HG03469 (cell line): ENCODE results near the gene HOXD4.

Experiments
- ATAC-seq: cut with Tn5 transposase; IDR thresholded peaks from one replicate; pipeline ENCODE4 v1.9.1; 2021; ENCODE audit warnings: mild to moderate bottlenecking, moderate library complexity, moderate number of reproducible peaks; ENCODE audit not compliant: unreplicated experiment

Gene HOXD4

DNA sequence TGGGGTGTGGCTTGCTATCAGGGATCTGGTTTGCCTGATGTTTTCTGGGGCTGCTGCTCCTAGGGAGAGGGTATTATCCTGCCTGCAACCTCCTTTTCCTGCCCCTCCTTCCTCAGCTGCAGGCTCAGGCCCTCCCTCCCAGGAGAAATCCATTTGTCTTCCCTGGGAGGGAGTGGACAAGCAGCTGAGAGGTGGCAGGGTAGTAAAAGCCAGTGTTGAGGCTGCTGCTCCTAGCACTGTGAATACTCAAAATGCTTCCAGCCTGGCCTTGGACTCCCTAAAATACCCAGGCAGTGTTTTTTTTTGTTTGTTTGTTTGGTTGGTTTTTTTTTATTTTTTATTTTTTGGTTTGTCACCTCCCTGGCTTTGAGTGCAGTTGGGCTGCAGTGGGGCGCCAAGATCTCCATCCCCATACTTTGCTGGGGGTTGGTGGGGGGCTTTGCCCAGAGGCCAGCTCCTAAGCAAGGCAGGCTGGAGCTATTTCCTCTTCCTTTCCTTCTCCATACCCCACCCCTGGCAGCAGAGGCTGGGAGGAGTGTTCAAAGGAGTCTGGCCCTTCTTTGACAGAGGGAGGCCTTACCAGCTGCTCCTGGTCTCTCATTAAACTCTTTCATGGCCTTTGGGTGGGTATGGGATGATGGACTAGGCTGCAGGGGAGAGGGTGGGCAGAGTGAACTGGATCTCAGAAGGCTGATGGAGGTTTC is 19.4 kb downstream of the HOXD4 start:
- no peak for ATAC-seq

DNA sequence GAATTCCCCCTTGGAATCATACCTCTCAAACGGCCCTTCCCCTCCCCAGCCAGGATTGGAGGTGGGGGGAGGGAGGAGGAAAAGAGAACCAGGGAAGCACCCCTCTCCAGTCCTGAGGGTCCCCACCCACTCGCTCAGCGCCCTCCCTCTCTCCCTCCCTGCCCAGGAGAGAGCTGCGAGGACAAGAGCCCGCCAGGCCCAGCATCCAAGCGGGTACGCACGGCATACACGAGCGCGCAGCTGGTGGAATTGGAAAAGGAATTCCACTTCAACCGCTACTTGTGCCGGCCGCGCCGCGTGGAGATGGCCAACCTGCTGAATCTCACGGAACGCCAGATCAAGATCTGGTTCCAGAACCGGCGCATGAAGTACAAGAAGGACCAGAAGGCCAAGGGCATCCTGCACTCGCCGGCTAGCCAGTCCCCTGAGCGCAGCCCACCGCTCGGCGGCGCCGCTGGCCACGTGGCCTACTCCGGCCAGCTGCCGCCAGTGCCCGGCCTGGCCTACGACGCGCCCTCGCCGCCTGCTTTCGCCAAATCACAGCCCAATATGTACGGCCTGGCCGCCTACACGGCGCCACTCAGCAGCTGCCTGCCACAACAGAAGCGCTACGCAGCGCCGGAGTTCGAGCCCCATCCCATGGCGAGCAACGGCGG is 20.1 kb downstream of the HOXD4 start:
- ATAC-seq = no peak

DNA sequence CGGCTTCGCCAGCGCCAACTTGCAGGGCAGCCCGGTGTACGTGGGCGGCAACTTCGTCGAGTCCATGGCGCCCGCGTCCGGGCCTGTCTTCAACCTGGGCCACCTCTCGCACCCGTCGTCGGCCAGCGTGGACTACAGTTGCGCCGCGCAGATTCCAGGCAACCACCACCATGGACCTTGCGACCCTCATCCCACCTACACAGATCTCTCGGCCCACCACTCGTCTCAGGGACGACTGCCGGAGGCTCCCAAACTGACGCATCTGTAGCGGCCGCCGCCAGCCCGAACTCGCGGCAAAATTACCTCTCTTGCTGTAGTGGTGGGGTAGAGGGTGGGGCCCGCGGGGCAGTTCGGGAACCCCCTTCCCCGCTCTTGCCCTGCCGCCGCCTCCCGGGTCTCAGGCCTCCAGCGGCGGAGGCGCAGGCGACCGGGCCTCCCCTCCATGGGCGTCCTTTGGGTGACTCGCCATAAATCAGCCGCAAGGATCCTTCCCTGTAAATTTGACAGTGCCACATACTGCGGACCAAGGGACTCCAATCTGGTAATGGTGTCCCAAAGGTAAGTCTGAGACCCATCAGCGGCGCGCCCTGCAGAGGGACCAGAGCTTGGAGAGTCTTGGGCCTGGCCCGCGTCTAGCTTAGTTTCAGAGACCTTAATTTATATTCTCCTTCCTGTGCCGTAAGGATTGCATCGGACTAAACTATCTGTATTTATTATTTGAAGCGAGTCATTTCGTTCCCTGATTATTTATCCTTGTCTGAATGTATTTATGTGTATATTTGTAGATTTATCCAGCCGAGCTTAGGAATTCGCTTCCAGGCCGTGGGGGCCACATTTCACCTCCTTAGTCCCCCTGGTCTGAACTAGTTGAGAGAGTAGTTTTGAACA is 20.9 kb downstream of the HOXD4 start:
- ATAC-seq = no peak

DNA sequence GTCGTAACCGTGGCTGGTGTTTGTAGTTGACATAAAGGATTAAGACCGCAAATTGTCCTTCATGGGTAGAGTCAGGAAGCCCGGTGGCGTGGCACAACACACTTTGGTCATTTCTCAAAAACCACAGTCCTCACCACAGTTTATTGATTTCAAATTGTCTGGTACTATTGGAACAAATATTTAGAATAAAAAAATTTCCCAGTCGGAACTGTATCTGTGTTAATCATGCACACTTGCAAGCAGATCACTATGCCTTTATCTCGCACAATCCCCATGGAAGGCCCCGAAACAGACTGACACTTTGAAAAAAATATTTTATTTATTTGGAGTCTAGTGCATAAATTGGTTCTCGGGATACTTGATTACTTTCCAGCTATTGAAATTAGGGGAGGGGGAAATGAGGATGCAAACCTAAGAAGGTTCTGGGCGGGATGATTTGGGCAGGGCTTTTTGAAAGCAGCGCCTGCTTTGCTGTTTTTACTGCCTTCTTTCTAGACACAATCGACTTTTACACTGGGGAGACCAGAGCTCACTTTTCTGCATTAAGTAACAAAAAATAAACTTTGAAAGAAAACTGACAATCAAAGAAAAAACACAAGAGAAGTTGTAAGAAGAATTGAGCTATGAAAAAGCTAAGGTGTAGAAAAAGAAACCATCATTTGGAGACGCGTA is 21.7 kb downstream of the HOXD4 start:
- no peak for ATAC-seq

DNA sequence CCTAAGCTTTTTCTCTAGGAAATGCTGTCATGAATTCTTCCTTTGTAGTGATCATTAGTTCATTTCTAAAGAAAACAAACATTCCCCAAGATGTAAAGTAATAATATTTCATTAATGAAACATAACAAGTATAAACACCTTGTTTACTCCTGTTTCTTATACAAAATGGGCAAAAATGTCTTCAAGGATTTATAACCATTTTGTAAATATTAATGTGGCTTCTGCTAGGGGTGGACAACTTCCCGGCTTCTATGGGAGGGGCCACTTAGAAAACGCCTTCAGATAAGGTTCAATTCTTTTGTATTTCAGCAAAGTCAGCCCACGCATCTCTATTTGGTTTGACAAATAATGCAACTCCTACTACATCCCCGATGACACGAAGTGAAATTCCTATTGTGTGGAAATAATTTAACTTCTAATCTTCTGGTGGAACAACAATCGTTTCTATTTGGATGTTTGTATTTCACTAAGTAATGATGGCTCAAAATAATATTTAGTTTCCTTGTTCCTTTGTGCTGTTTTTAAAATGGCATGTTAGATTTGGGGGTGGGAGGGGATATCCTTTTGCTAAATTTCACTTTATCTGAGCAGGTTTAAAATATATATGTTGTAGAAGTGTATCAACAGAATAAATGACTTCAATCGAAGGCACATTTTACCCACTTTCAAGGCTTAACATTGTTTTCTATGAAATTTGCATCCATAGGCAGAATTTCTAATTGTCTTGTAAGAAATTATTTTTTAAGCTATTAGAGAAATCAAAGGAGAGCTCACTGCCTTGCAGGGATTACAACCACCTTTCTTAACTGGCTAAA is 22.4 kb downstream of the HOXD4 start:
- ATAC-seq = no peak

DNA sequence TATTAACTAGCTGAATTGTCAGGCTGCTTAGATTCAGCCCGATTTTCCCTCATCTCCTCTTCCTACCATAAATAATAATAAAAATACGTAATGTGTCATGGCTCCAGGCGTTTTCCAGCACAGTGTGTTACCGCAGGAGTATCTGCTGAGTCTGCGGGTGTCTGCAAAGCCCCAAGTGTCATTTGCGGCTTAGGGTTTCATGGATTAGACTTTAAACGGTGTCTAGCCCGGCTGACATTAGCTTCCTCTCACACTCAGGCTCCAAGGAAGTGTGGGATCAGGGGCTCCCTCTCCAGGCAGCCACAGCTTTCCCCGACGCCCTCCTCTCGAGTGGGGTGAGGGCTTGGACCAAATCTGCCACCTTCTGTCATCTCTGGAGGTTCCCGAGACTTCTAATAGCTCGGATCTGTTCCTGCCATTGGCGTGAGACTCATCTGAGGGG is 23.1 kb downstream of the HOXD4 start:
- ATAC-seq = no peak

DNA sequence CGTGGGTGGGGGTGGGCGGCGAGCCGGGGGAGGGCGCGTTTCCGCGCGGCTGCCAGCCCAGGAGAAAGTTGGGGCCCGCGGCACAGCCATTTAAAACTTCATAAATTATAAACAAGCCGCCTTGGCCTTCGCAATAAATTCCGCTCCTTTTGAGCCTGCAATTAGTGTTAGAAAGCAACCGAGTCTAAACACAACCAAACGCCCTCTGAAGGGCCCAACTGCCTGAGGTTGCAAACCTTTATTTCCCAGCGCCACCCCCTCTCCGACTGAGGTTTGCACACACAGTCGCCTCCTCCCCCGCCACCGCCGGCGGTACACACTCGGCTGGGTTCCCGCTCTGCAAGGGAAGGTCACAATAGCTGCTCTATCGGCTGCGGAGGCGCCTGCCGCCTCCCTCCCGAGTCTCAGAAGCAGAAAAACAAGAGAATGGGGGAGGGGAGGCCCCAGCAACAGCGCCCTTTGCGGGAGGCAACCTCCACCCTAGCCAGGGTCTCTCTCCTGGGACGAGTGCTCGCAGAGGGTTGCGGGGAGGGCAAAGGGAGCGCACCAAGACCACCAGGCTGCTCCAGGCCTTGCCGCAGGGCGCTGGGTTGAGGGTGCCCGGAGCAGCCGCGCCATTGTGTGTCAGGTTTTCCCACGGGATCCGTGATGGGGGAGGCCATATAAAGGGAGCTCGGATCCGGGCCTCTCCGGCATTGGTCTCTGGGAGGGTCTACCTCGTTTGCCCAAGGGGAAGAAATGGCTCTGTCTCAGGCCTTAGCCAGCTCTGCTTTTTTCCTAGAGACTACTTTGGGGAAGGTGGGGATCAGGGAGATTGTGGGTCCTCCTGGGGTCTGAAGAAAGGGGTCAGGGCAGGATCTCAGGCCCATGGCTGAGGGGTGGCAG is 23.7 kb downstream of the HOXD4 start:
- no peak for ATAC-seq

DNA sequence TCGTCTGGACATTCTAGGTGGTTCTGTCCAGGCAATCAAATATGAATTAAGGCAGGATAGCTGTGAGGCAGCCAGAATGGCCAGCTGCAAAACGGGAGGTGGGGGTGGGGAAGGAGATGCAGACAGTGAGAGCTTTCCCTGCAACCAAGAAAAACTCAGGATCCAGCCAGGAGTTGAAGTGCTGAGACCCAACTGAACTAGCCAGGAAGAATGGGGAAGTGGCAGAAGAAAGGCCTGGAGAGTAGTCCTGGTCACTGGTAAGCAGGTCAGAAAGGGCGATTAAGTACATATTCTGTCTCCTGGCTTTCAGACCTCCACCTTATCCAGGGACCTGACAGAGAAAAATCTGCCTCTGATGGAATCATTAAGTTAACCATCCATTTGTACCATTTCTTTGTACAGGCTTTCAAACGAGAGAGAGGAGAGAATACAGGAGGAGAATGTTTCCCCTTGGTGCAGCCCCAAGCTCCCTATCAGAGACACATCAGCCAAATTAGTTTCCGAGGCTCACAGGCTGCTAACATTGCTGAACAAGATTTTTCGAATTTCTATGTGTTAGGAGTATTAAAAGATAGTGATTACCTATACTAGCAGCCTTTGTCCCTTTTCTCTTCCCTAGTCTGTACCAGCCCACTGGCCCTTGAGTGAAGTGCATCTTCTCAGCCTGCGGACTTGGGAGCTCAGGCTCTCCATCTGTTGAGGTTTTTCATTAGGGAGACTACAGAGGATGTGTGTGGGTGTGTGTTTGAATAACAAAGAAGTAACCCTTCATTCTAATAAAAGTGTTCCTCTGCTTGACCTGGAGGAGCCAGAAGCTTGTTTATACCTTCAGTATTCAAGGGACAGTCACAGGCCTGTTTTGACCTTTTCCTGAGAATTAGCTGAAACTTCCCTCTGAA is 24.6 kb downstream of the HOXD4 start:
- no peak for ATAC-seq

DNA sequence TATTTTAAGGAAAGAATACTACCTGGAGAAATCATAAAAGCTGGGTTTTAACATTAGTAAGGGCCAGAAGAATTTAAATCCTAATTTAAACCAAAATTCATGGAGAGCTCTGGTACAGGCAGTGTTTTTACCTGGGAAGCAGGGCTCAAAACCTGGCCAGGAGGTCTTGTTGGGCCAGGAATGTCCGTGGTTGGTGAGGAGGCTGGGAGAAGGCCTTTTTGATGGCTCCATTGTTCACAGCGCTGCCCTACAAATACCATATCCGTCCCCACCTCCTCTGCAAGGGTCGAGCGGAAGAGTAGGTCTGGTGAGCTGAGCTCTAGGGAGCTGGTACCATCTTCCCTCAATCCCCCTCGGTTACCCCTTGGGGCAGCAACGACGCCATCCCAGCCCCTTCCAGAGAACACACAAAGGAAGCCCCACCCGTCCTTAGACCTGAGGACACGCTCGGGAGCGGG is 26.3 kb downstream of the HOXD4 start:
- ATAC-seq = no peak

DNA sequence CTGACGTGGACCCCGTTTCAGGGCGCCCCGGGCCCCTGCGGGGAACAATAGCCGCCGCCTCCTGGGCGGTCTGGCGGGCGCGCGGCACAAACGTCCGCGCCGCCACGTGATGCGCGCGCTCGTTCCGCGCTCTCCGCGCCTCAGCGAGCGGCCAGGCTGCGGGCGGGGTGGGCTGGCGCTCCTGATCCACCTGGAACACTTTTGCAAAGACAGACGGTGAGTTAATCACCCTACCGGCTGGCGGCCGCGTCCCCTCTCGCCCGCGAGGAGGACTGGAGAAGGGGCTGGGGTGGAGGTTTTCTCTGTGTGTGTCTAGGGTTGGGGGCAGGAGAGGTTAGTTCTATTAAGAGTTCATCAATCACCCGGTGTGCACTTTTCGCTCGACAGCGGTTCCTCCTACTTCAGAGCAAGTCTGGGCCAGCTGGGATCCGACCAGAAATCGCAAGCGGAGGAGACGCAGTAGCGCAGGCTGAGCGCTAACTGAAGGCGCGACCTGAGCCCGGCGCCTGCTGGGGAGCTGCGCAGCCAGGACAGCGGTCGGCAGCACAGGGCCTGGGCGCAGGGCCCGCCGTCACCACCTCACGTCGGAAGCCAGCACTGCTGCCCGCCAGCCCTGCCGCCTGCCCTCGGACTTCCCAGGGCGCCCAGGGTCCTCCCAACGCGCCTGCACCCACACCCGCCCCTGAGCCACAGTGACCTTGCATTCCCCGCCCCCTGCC is 26.8 kb downstream of the HOXD4 start:
- ATAC-seq = no peak

DNA sequence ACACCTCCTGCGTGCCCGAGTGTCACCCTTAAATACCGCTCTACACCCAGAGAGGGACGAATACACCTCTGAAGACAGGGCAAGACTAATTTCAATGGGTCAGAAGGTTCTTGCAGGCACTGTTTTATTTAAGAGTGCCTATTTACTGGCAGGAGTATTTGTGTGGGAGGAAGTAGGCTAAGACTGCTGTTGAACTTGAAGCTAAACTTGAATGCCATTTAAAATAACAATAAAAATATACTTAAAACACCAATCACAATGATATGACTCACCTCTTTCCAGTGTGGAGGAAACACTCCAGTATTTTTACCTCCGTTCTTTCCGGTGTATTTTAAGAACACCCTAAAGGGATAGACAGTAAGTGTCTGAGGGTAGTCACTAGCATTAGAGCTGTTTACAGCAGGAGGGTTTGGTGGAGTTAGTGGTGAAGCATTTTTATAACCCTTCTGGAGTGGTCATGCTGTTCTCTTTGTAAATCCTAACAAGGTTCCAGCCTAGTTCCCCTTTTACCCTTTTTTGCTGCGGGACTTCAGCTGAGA is 27.5 kb downstream of the HOXD4 start:
- ATAC-seq = no peak

DNA sequence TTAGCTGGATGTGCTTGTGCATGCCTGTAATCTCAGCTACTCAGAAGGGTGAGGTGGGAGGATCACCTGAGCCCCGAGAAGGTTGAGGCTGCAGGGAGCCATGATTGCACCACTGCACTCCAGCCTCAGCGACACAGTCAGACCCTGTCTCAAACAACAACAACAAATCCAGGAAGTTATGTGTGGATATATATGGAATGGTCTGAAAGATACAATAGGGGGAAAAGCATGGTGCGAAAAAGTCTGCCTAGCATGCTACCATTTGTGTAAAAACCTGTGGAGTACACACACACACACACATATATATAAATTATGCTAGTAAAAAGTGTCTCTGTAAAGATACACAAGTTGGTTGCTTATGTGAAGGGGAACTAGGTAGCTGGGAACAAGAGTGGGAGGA is 30.2 kb downstream of the HOXD4 start:
- ATAC-seq = no peak

DNA sequence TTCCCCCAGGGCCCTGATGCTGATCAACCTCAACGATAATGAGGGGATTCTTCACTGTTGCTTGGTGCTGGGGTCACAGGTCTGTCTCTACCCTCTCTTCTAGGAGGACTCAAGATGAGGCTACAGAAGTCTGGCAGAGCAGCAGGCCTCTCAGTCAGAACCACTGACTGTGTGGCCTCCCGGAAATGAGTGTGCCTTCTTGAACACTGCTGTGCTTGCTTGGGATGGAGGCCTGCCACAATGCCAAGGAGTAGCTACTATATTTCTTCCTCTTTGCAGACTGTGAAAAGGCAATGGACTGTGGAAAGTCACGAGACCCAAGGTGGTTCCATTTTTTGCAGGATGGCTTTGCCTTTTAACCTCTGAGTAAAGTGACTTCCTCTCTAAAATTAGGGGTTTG is 31.3 kb downstream of the HOXD4 start:
- ATAC-seq = no peak

DNA sequence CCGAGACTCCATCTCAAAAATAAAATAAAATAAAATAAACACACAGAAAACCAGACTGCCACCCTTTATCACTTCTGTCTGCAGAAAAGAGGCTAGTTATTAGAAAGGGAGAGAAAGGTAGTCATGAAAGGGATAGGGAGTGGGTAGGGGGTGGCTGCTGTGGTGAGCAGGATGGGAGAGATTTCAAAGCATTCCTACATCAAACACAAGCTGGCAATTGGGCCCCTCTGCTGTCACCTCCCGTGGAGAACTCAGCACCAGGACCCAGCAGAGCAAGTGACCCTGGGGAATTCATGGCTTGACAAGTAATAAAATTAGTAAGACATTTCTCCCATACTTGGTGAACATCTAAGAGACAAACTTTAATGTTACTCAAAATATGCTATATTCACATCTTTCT is 33.4 kb downstream of the HOXD4 start:
- no peak for ATAC-seq

DNA sequence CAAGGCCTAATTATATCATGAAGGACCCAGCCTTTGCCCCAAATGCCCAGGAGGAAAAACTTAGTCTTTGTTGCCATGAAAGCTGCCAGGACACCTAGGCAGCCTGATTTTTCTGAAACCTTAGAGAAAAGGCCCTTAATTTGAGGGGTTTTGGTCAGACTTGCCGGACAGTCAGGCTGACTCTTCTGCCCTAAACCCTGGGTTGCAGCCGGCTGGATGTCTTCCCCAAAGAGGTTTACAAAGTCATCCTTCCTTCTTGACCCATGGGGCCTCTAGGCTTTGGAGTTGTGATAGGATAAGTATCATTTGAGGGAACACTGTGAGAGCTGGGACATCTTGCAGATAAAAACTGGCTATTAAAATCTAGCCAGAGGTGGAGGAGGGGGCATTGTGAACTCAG is 34.7 kb downstream of the HOXD4 start:
- ATAC-seq = no peak

DNA sequence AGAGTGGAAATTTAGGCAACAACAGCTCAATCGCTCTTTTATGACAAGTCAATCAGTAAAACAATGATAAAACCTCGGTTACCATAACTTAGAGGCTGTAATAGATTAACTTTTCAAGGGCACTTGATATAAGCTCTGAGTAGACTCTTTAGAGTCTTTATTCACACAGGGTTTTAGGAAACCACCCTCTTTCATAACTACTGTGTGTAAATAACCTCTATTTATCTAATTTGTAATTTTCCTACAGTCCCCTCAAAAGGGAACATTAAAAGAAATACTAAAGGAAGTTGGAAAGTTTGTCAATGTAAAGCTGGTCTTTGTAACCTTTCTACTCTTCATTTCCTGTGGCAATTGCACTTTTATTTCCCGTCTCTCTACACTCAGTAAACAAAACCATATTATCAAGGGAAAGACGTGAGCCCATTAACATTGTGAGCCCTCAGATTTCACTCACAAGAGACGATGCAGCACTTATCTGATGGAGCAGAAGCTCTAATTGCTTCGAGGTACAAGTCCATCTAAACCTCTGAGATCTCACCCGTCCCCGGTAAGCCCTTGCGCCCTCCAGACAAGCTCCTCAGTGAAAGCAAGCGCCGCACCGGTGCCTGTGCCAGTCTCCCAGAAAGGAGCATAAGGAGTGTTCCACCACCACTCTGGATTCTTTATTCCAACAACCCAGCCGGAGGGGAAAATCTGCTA is 36.0 kb downstream of the HOXD4 start:
- no peak for ATAC-seq
